SW480 (cell line): Measurements from ENCODE around the gene GRID2.

ENCODE experiments used
- DNase-seq: peaks from one replicate; pipeline ENCODE4 v3.0.0-alpha.2; 2016; ENCODE audit warnings: low spot score

GRID2 gene

DNA sequence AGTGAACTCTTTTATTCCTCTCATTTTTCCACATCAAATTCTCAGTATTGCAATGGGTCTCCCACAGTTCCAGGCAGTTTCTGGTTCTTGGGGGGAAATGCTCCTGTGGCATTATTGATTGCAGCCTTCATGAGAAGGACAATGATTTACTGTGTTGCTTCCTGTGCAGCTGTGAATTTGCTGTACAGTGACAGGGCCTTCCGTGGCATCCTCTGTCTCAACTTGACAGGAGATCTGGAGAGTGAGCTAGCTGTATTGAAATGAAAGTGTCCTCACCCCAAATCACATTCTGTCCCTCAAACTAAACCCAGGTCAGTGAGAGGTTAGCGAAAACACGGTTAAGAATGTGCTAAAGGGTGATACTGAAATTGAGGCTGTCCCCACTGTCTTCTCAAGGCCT, 1447.6 kb downstream of the GRID2 start:
- DNase-seq = no peak

DNA sequence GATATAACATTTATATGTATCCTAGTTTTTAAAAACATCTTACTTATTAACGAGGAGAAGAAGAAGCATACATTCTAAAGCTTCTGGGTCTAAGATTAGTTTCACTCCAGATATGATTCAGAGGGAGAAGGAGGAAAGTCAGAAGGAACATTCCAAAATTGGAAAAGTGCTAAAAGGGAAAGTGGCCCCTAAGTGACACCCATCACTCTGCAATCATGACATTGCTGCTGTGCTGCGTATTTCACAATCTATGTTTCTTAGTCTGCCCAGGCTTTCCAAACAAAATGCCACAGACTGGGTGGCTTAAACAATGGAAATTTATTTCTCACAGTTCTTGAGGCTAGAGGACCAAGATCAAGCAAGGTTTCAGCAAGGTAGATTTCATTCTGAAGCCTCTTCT, 1452.3 kb downstream of the GRID2 start:
- no peak for DNase-seq

DNA sequence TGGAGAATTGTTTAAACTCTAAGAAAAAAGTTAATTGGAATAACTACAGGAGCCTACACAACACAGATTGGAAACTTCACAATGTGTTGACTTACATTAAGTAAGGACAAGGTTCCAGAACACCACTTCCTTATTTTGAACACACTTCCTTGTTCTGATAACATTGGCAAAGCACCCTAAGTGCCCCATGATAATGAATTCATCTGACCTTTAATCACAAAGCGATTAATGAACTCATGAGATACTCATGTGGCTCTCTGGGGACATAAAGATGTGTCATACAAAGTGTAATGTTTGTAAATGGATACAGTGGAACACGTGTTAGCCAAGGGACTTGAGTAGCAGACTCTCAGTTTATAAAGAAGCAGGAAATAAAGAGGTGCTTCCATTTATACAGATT, 1455.7 kb downstream of the GRID2 start:
- peak; percentile 2 for DNase-seq

DNA sequence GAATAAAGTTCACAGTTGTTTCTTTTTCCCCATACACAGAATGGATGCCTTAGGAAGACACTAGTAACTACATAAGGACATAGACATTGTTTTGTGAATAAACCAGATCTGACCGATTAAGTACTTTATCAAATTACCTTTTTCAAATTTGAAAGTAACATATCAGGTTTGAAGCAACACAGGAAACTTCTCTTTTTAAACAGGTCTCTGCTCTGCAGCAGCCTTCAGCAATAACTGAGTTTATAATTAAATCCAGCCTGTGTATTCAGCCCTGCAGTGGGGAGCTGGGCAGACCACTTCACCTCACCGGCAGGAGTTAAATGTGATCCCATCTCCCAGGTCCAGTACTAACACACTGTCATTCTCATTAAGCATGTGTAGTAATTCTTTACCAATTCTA, 1456.5 kb downstream of the GRID2 start:
- no peak for DNase-seq

DNA sequence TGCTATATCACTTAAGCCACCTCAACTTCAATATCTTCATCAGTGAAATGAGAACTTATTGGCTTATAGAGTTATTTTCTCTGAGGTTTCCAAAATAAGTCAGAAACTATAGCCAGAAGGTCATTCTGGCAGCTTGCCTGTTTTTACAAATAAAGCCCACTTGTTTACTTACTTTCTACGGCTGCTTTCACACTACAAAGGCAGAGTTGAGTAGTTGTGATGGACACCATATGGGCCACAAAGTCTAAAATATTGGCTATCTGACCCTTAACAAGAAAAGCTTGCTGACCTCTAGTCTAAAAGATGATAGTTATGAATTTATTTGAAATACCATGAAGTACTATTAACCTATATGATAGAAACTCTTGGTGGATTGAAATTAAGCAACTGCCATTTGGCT, 1457.5 kb downstream of the GRID2 start:
- DNase-seq = no peak

DNA sequence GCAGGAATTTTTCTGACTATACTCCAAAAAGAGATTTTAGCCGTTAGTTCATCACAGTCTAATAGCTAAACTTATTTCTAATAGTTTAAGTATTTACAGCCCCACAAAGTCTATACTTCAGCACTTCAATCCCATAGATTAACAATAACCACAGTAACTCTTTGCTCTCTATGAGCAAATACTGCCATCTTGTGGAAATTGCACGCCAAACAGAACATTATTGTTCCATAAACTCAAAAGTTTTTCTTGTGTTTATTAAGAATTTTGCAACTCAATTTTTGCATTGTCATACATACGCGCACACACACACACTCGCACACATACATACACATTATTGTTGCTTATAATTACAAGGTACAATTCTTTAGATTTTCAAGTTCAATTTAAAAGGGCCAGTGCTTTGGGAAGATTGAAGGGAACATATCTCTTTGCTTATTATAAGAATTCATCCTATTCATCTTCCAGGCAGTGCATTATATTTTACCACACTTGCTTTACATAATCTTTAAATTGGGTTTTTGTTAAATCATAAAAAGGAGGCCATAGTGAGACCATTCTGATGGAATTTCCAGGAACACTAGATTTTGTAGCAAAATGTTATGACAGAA, 1461.0 kb downstream of the GRID2 start:
- peak; percentile 25 for DNase-seq

DNA sequence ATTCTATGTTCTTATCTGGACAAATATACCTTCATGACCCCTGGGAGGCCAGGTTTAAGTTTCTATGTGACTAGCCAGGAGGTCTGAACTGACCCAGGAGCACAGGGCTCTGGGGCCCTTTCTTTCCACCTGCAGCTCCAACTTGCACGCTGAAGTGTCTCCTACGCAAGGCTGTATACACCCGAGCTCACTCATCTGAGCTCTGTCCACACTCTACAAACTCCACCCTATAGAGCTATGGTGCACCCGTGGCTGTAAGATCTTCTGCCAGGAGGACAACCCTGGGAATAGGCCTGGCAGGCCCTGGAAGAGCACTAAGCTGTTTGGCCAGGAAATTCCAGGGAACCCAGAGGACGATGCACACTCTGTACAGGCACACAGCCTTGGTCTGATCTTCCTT, 1464.2 kb downstream of the GRID2 start:
- no peak for DNase-seq

DNA sequence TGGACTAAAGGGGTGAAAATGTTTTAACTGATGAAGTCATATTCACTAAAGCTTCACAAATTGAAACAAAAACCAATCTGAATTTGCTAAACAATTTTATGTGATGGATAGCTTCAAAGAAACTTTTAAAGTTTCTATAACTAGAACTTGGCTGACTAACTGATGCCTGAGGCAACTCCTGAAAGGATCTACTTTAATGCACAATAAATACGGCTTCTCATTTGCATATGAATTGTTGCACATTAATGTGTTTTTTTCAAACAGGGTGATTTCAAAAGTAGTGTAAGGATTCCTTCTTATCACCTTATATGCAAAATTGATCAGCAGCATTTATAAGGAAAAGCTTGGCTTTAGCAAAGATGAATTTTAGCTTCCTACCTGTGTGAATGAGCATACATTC, 1466.4 kb downstream of the GRID2 start:
- DNase-seq = no peak

DNA sequence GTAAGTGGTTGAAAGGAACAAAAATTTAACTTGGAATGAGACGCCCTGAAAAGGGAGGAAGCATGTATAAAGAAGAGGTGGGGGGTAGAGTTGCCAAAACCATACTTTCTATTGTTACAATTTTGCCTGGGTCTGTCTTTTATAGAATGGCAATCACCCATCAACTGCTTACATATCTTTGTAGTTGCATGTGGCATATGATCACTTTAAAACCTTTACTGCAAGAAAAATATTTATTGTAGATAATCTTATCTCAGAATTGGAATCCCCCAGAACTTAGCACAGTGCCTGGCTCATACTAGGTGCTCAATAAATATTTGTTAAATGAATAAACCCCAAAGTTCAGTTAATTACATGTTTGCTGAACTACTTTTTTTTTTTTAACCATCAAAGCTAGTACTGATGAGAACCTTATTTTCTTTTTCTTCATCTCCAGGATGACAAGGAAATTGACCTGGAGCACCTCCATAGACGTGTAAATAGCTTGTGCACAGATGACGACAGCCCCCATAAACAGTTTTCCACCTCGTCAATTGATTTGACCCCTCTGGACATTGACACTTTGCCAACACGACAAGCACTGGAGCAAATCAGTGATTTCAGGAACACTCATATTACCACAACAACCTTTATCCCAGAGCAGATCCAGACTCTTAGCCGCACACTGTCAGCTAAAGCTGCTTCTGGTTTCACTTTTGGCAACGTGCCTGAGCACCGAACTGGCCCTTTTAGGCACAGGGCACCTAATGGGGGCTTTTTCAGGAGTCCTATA, 1468.1 kb downstream of the GRID2 start:
- DNase-seq = no peak

DNA sequence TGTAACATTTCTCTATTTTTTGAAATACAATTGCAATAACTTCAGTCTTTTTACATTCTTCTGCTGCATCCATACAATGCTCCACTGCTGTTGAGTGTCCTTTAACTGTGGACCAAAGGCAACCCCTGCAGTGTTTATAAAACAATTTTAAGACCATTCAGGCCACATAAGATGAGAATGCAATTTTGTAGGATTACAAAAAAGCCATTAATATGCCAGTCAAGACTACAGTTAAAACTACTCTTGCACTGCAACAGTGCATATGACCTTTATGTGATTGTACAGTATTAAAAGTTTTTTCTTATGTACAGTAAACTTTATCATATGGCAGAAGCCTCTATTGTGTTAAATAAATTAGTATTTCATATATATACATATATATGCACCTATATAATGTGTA, 1469.1 kb downstream of the GRID2 start:
- no peak for DNase-seq

DNA sequence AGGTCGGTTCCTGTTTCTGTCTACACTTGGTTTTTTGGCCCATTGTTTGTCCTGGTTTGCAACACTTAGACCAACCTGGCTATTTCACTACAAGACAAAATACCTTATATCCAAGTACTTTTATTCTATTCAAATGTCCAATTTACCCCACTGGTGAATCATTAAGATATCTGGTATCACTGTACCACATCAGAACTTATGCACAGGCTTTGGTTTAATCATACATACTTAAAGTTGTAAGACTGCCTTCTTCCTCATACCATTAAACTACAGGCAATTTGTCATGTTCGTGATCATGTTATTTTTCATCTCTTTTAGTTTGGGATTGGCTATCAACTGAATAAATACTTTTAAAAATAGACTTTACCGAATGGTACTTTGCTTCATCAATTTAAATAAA, 1471.8 kb downstream of the GRID2 start:
- DNase-seq = no peak

DNA sequence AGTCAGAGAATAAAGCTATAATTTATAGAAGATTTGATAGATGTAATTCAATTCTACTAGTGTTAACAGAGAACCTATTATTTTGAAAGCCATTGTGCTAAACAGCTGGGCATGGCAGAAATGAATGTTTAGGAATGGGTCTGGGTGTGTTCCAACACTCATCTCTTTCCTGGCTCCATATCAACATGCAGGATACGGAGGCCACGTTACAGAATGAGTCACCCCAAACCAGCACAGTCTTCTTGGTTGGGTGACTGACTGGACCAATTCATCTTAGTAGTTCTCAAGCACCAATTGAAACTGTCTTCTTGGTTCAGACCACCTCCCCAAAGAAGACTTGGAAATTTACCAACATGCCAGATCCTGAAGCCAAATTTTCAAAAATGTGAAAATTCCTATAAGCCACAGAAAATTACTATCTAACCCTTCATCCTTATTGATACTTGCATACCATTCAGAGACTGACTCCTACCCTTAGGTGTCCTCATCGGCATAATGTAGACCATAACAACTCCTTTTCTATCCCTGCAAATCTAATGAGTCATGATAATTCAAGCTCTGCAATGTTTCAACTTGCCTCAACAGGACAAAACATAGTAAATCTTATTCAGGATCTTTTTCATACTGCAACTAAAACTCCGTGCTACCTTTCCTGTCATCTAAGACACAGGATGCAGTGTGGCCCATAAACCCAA, 1472.8 kb downstream of the GRID2 start:
- no peak for DNase-seq

DNA sequence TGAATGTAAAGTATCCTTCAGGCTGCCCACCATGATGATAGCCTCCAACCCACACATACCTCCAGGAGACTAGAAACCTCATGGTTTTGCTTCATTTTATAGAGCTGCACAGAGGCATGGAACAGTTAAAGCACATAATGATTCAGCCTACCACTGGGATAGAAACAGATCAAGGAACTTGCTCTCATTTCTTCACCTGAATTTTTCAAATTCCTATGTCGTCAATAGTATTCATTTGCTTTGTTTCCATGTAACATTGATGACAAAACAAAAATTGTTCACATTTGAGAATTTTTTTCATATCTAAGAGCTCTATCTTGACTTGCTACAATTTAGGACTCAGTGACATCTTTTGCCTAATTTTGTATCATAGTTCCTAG, 1473.3 kb downstream of the GRID2 start:
- DNase-seq = no peak

DNA sequence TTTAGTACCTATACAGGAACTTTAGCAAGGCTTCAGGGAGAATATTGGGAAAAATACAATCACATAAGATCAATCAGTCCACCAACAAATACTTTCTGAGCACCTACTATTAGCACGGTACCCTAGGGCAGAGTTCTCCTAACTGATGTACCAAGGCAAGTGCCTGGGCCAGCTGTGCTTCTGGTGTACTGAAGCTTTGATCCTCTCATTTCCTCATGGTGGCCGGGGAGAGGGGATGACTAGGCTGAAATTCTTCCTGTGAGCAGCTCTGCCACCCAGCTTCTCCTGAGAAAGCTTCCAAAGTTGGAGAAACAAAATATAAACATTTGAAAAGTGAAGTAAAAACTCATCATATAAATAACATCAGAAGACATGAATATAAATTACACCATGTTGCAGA, 1475.5 kb downstream of the GRID2 start:
- no peak for DNase-seq

DNA sequence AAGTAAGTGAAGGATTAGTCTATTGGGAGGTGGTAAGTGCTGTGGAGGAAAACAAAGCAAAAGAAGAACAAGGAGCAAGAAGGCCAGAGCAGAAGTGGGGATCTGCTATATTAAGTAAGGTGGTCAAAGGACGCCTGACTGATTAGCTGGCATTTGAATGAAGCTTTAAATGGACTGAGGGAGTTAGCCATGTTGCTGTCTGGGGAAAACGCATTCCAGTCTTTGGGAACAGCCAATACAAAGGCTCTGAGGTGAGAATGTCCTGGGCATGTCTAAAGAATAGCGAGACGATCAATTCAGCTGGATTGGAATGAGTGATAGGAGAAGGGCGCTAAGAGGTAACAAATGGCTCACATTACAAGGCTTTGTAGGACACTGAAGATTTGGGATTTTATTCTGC, 1476.3 kb downstream of the GRID2 start:
- no peak for DNase-seq

DNA sequence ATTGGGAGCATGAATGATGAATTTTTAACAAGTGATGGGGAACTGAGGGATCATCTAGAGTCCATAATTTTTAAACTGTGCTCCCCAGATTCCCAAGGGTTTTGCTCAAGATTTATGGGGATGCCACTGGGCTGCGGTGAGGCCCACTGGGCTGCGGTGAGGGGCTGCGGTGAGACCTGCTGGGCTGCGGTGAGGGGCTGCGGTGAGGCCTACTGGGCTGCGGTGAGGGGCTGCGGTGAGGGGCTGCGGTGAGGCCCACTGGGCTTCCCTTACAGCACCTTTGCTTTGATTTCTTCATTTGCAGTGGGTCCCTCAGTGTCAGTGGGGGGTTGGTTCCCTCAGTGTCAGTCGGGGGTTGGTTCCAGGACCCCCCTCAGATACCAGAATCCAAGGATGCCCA, 1477.4 kb downstream of the GRID2 start:
- DNase-seq = no peak

DNA sequence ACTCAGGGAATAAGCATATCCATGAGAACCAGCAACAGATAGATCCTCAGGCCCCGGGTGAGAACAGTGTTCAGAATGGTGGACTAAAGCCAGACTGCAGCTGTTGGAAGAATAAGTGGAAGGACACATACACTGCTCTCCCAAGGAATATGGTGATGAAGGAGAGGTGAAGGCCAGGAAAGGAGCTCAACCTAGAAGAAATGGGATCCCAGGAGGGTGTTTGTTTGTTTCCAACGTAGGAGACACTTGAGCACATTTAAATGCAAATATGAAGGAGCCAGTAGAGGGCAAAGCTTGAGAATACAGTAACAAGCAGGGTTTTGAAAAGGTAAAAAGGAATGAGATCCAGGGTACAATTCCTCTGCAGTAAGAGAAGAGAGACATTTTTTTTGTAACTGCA, 1482.4 kb downstream of the GRID2 start:
- DNase-seq = no peak

DNA sequence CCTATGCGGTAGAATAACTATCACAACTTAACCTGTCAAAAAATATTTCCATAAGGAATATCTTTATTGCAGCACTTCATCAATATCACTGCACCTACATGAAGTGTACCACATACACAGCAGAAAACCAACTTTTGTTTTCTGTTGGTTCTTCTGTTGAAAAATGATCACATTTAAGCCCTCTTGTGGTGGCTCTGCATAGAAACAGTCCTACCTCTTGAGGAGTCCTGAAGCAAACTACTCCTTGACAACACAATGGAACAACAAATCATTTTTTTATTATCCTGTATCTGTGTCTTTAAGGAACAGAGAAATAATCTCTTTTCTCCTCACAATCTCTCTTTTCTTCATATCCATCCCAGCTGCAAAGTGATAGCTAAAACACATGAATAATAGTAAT, 1484.9 kb downstream of the GRID2 start:
- DNase-seq = no peak

DNA sequence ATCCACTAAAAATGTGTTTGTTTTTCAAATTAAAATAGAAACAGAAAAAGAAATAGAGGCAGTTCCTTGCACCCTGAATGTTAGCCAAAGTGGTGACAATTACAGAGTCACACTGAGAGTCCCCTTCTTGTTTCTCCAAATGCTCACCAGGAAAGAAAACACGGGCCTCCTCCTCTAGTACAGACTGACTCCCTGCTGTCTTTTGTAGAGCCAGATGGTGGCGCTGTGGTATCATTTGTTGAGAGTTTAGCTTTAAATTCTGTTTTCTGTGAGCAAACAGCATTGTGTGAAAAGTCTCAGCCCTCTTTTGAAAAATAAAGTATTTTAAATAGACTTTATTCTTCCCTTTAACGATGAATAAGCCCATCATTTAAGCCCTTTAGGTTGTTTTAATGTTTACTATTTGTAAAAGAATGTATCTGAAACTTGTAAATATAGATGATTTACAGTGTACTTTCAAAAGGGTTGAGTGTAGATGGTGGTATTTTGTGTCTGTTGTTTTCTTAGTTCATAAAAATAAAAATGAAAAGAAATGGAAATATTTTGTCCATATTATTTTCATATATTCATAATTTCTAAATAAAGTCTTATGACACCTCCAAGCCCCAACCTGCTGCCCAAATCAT, 1487.9 kb downstream of the GRID2 start:
- DNase-seq = peak; percentile 39

DNA sequence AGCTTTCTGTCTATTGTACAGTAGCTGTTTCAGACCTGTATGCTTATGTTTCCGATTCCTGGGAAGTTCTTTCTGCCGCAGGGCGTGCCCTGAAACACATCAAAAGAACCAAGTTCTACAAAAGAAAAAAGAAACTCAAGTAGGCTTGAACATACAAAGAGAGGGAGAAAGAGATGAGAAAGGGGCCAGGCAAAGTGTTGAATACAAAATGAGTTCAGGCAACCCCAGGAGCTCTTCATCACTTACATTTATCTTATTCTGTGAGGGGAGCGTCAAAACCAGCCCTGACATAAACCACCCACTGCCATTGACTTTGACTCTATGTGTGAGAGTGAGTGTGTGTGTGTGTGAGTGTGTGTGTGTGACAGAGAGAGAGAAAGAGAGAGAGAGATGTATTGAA, 1498.3 kb downstream of the GRID2 start:
- no peak for DNase-seq

DNA sequence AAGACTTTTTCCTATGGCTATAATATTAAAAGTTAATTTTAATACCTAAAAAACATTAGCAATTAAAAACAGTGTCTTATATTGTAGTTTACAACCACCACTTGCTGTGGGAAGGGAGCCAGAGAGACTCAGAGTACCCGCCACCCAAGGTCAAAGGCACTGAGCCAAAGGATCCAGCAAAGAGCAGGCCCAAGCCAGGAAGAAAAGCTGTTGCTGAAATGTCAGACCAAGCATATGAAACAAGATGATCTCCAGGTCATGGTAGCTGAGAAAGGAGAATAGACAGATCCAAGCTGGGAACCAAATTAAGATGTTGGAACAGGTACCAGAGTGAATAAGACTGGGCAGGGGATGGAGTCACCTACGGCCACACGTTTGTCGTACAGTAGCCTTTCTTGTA, 1506.0 kb downstream of the GRID2 start:
- DNase-seq = no peak

DNA sequence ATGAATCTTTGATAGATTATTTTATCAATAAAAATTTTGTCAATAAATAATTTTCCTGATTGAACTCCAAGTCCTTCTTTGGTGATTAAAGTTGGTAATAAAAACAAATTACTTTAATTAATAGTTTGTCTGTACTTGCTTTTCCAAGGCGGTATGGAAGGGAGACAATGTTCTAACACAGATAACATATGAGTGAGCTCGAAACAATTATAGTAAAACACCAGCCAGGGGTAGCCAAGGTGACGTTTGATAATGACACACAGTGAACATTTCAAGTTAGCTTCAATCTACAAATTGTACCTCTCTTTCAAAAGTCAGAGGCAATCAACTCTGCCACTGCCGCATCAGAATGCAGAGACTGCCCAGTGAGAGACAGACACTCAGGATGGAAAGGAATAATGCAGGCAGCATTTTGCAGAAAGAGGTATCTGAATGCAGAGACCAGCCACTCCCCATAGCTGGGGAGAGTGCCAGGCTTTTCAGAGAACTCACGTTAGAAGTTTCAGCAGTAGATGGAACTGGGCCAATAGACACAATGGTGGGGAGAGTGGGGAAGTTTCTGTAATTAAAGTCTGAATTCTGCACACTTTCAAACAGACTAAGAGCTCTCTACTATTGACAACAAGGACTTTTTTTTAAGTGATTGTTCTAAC, 1506.7 kb downstream of the GRID2 start:
- DNase-seq = no peak

DNA sequence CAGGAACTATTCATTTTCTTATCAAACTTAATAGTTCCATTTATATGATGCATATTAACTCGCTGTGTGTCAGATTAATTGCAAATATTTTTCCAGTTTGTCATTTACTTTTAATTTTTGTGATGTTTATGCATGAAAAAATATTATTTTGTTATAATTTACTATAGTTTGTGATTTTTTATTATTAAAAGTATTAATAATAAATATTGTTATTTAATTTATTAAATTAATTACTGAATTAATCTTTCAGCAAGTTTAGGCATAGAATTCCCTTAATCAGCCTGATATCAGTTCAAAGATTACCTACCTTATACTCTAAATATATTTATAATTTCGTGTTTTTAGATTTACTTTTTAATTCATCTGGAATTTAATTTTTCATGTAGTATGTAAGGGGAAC, 1509.3 kb downstream of the GRID2 start:
- no peak for DNase-seq
